Smooth muscle cell (in vitro differentiated cells): Measurements from ENCODE around the gene PATJ. TPM values are rescaled to one million over a fixed set of nuclear protein-coding genes. Genes with fewer than 3 reads are reported as not detected.

ENCODE experiments used
- microRNA-seq: library from miRNA; unstranded; fragments of <30 nt; microRNA quantifications from one replicate; pipeline ENCODE4, GENCODE V29; 2016; ENCODE audit warnings: borderline number of aligned reads
- polyA plus RNA-seq: library from polyadenylated mRNA; unstranded; fragments of >200 nt; fragmentation: Nextera tagmentation; extraction: Ambion mirVana; gene quantifications from 2 replicates; pipeline ENCODE4 v1.2.1, GENCODE V29; 2016
- small RNA-seq: library from RNA; depleted of rRNA; stranded (forward); fragments of <200 nt; gene quantifications from one replicate; pipeline ENCODE3, GENCODE V24; 2014
- total RNA-seq: library from RNA; depleted of rRNA; stranded (reverse); fragments of >200 nt; gene quantifications from 2 replicates; pipeline ENCODE4 v1.2.3, GENCODE V29; 2014

The PATJ gene
- total and polyA plus RNA-seq, 2 experiments from 2014 or later = 3.5 to 12.3 TPM

Small RNA genes within 50 kb of the gene (microRNA-seq; reads per million reads assigned to microRNA genes)
- gene MIR3116-1 = not detected
- gene MIR3116-2 = not detected

Small RNA genes within 50 kb of the gene (small RNA-seq; reads per million reads assigned to genes)
- gene LAMTOR5P1 (not detected), gene MIR3116-1 (not detected), gene RN7SL180P (not detected), gene RNU6-1177P (not detected), gene RNU6-414P (not detected)

Other genes with a start within 250 kb of the PATJ start
- 107 and 115 TPM in 2 replicates for gene TM2D1, start 17.3 kb upstream of the PATJ start, total RNA-seq
- gene TM2D1, start 17.3 kb upstream of the PATJ start, polyA plus RNA-seq = 74.1 and 76.4 TPM in 2 replicates